ENCODE measurements around the gene UPP1. TPM values are rescaled to one million over a fixed set of nuclear protein-coding genes. Genes with fewer than 3 reads are reported as not detected.
"Not testable (repeated sequence)": the region's sequence is repeated elsewhere in the genome, so short reads cannot be mapped to it uniquely, and the experiment has no call there.

UPP1 gene
- polyA plus RNA-seq (ENCODE audit: insufficient read length), result 11.8 TPM
- long read RNA-seq, donor 1, transcript UPP1-212 (3 exons, 2,782 nt), result major isoform, 6 of 11 reads
- long read RNA-seq, donor 1, partial matches to known transcripts, result 0 of 11 reads
- long read RNA-seq, donor 1, other reads (novel, unspliced or antisense), result 0 of 11 reads
- long read RNA-seq, donor 2, transcript UPP1-212 (3 exons, 2,782 nt), result major isoform, 6 of 9 reads
- long read RNA-seq, donor 2, partial matches to known transcripts, result 0 of 9 reads
- long read RNA-seq, donor 2, other reads (novel, unspliced or antisense), result 0 of 9 reads
- long read RNA-seq, donor 3, transcript UPP1-212 (3 exons, 2,782 nt), result major isoform, 7 of 10 reads
- long read RNA-seq, donor 3, partial matches to known transcripts, result 0 of 10 reads
- long read RNA-seq, donor 3, other reads (novel, unspliced or antisense), result 0 of 10 reads
- long read RNA-seq, donor 4, partial matches to known transcripts, result 0 of 1 reads
- long read RNA-seq, donor 4, other reads (novel, unspliced or antisense), result 0 of 1 reads
- long read RNA-seq, donor 5, transcript UPP1-212 (3 exons, 2,782 nt), result major isoform, 10 of 21 reads
- long read RNA-seq, donor 5, transcript UPP1-202 (6 exons, 955 nt), result minor isoform, 7 of 21 reads
- long read RNA-seq, donor 5, partial matches to known transcripts, result 0 of 21 reads
- long read RNA-seq, donor 5, other reads (novel, unspliced or antisense), result 0 of 21 reads
- long read RNA-seq, donor 6, partial matches to known transcripts, result 0 of 7 reads
- long read RNA-seq, donor 6, other reads (novel, unspliced or antisense), result 0 of 7 reads
- long read RNA-seq, donor 7, transcript UPP1-212 (3 exons, 2,782 nt), result major isoform, 10 of 20 reads
- long read RNA-seq, donor 7, transcript UPP1-202 (6 exons, 955 nt), result minor isoform, 5 of 20 reads
- long read RNA-seq, donor 7, partial matches to known transcripts, result 0 of 20 reads
- long read RNA-seq, donor 7, other reads (novel, unspliced or antisense), result 0 of 20 reads
- long read RNA-seq, donor 8, partial matches to known transcripts, result 0 of 7 reads
- long read RNA-seq, donor 8, other reads (novel, unspliced or antisense), result 0 of 7 reads

DNA sequence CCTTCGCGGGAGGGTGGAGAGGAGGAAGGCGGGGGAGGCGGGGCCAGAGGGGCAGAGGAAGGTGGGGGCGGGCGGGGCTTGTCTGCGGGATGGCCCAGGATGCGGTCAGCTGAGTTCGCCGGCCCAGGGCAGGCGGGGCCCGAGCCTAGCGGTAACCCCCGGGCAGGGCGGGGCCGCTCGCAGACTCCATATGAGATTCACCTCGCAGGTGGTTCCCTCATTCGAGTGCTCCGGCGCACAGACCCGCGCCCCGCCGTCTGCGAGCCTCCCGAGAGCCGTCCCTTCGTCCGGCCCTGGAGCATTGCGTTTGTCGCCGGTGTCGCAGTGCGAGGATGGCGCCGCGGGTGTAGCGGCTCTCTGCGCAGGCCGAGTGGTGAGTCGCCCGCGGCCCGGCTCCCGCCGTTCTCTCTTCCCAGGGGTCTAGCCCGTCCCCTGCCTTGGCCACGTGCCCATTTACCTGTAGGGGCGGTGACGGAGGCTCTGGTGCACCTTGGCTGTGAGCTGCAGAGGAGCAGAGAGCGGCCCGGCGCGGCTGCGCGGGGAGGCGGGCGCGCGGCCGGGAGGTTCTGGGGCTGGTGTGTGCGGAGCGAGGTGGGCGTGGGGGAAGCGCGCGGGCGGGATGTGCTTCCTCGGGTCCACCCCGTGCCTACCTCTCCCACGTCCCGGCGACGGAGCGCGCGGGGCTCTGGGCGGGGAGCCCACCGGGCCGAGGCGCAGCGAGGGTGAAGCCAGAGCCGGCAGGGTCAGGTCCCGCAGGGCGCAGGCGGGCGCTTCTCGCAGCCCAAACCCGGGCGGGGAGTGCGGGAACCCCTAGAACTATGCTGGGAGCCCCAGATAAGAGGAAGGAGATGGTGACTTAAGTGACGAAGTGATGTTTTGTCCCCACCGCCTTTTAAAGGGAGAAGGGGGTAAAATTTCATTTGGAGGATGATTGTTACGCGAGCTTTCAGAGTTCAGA is at the start of gene UPP1:
Gene UPP1, plus strand, starts transcription at position 220 of the 958 bp plus-strand sequence. CDS start 5,519 bp downstream, outside the sequence.
- peak; percentile 48 for DNase-seq

- DNase-seq, result no peak
These were observed 48.0 kb upstream of the UPP1 start for GRCh38 chr7:48040944-48041652.

- DNase-seq, result no peak
These were observed 47.5 kb upstream of the UPP1 start for GRCh38 chr7:48041653-48041970.

DNA sequence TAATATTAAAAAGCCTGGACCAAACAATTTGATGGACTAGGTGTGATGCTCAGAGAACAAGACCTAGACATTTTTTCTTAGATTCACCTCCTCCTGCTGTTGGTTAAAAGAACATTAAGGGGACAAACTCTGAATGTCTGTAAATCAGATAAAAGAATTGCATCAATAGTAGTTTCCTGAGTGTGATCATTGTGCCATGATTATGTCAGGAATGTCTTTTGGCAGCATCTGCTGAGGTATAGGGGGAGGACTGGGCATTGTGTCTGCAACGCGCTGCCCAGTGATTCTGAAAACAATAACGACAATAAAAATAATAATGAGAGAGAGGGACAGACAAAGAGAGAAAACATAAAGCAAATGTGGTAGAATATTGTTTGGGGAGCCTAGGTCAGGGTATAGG is 46.8 kb upstream of the UPP1 start:
- no peak for DNase-seq

DNA sequence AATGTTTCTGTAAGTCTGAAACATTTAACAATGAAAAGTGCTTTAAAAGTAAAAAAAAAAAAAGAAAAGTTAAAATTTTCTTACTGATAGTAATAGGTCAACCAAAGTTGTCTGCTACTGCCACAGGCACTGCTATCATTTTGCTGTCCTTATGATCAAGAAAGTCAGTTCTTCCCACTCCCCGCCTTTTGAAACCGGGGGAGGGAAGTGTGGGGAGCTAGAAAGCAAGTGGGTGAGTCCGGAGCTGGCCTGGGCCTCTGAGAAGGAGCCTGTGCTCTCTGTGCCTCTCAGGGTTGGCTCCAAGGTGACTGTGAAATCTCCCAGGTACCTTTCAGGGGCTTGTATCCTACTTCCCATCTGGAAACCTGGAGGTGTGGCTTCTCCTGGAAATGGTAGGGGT is 46.4 kb upstream of the UPP1 start:
- DNase-seq, result no peak

DNA sequence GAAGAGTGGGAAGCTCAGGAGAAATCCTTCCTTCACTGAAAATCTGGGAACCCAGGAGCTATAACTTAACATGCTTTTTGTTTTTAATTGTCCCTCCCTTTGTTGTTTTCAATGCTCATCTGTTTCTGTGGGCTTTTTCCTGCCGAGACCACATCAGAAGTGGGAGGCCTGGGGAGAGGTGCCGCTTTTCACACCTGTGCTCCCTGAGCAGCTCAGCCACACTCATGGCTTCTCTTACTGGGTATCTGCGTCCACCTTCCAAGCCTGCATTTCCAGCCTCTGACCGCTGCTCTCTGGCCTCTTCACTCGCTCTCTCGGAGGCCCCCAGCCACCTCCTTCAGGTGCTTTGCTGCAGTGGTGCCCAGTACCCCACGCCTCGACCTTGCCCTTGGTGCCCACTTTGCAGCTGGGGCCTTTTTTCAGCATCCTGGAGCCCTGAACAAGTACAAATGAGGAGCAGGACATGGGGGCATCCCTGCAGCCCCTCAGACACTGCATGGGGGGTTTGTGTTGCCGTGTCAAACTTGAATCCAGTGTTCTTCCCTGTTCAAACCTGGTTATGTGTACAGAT is 43.8 kb upstream of the UPP1 start:
- no peak for DNase-seq

- DNase-seq, result no peak
These were observed 42.6 kb upstream of the UPP1 start for GRCh38 chr7:48046458-48046857.

DNA sequence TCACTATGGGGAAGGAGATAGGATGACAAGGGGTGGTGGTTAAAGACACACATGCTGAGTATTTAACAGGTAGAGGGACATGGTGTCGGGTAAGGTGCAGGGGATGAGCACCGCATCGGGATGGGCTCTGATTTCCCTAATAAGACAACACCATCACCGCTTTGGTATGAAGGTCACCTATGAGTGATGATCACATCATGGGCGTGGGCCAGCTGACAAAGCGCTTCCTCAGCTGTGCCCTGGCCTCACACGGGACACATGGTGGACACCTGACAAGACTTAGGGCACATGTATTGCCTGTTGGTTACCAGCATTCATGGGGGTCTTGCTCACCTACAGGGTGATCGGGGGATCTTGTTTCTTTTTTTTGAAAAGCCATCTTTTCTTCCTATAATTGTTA is 41.0 kb upstream of the UPP1 start:
- no peak for DNase-seq

- DNase-seq, result no peak
These were observed 39.2 kb upstream of the UPP1 start for GRCh38 chr7:48049850-48050249.

DNA sequence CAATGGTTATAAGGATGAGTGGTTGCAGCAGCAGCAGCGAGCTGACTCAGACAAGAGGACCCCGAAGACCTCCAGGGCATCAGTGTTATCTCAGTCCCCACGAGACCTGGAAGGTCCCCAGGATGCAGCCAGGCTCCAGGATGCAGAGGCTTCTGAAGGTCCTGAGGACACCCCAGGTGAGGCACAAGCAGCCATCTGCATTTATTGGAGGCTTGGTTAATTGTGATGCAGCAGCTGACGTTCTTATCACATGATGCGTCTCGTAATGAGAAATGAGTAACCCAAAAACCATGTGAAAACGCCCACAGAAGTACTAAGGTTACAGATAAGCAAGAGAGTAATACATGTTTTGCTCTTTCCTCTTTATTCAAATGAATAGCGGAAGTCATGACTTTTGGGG is 36.3 kb upstream of the UPP1 start:
- DNase-seq, result no peak

DNA sequence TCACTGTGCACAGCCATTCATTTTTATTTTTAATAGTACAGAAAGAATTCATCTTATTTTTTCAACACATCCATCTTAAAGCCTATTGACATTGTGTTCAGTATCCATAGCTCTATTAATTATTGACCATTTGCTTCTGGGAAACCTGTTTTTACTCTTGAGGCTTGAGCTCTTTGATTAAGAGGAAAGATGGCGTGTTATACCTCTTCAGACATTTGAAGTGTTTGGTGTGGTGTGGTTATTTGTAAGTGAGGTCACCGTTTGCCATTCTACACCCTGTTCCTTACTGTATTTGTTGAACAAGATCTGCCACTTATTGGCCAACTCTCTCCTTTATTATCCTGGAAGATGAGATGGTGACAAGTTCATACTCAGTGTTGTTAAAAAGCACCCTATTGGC is 35.3 kb upstream of the UPP1 start:
- no peak for DNase-seq

DNA sequence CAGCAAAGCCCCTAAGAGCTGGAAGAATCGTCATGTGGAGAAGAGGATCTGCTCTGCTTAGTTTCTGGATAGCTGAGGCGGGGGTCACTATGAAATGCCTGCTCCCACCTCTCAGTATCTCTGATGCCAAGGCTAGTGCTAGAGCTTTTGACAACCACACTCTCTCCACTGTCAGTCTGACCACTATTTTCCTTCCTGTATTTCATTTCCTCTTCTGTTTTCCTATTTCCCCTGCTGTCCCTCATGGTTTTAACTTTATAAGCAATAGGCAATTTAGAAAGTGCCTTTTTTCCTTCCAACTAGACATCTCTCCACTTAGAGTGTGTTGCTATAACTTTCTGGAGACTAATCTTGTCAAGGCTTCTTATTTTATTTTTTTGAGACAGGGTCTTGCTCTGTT is 30.1 kb upstream of the UPP1 start:
- DNase-seq, result no peak

DNA sequence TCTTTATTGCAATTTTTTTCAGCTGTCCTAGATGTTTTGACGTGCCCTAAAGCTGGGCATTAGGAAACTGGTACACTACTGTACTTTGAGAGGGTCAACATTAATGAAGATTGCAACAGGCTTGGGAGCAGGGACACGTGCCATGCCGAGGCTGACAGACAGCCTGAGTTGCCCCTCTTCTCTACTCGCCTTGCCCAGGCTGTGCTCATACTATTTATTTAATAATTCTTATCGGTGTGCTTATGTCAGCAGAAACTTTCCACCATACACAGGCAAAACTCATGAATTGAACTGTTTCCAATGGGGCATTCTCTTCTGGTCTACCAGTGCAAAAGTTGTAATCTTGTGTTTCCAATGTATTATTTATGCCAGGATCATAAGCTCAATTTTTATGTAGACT is 29.4 kb upstream of the UPP1 start:
- no peak for DNase-seq

DNA sequence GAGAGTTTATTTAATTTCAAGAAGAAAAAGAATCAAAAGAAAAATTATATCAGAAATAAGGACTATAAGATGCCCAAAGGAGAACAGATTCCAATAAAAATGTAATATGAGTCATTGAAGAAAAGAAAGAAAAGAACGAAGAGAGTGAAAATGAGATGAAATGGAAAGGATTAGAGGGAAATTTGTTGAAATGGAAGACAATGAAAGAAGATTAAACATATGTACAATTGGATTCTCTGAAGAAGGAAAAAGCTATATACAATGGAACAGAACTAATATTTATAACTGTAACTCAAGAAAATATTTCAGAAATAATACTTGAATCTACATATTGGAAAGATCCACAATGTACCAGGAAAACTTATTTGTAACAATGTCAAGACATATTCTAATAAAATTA is 25.1 kb upstream of the UPP1 start:
- DNase-seq, result no peak

DNA sequence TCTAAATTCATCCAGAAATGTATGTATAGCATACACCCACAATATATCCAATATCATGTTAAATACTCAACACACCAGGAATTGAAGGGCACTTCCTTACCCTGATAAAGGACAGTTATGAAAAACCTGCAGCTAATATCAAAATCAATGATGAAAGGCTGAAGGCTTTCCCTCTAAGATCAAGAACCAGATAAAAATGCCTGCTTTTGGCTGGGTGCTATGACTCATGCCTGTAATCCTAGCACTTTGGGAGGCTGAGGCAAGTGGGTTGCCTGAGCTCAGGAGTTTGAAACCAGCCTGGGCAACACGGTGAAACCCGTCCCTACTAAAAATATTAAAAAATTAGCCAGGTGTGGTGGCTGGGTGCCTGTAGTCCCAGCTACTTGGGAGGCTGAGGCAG is 21.6 kb upstream of the UPP1 start:
- DNase-seq, result no peak

DNA sequence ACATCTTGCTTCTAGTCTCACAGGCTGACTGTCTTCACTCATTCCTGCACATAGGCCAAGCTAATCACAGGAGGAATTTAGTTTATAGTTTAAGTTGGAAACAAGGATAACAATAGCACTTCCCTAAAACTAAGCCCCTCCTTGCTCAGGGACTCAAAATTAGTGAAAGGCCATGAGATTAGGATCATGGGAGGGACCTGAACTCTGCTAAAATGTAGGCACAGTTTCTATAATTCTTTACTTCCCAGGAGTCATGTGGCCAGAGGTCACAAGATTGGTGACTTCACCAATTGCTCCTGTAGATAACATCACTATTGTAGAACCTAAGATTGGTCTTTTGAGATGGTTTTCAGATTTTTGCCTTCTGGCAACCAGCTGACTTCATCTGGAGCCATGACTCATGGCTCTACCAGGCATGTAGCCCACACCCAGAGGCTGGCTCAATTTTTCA is 14.8 kb upstream of the UPP1 start:
- DNase-seq, result no peak

GRCh38 chr7:48077423-48077822 is 11.6 kb upstream of the UPP1 start:
- no peak for DNase-seq

DNA sequence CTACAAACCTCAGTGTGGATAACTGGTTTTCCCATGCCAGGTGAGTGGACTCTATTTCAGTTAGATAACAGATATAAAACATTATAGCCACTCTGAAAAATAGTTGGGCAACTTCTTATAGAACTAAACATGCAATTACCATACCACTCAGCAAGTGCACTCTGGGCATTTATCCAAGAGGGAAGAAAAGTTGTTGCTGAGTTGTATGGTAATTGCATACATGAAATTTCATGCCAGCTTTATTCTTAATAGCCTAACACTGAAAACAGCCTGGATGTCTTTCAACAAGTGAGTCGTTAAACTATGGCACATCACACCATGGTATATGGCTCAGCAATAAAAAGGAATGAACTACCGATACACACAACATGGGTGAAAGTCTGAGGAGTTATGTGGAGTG is 10.6 kb upstream of the UPP1 start:
- DNase-seq, result no peak

GRCh38 chr7:48082378-48082777 is 6.7 kb upstream of the UPP1 start:
- not testable (repeated sequence) for DNase-seq

GRCh38 chr7:48083114-48083830 is 5.8 kb upstream of the UPP1 start:
- DNase-seq, result no peak

Measured in left kidney (tissue), 8 donors.